B cell (primary cell): Measurements from ENCODE around the gene ANKRD23. TPM values are rescaled to one million over a fixed set of nuclear protein-coding genes. Genes with fewer than 3 reads are reported as not detected.

Experiments used
- ATAC-seq: fragments of 200-7000 bp; cut with Tn5 transposase; one replicate; pipeline ENCODE4 v1.10.0; 2021; ENCODE audit warnings: low read depth, mild to moderate bottlenecking, moderate number of reproducible peaks, moderate library complexity
- CTCF ChIA-PET: fragments of 350-600 bp; sonication (Branson Sonifier 250); formaldehyde crosslinking; loops from one replicate; lab custom pipeline; 2021; ENCODE audit warnings: antibody characterized with exemption, inconsistent platforms; lab: Charles Lee
- POLR2A ChIA-PET: fragments of 350-600 bp; sonication (Branson Sonifier 250); formaldehyde crosslinking; loops from one replicate; lab custom pipeline; 2021; ENCODE audit warnings: antibody characterized with exemption; lab: Charles Lee
- DNase-seq: peaks from one replicate; pipeline ENCODE4 v3.0.0; 2013
- H2AFZ ChIP-seq: 2 replicates; pipeline ENCODE4 v1.6.1; 2012; ENCODE audit warnings: mild to moderate bottlenecking, low read depth, low read length; ENCODE audit not compliant: insufficient read depth, poor library complexity, severe bottlenecking
- H3K27ac ChIP-seq, 2 donors: 1 replicate in 1 of 2; 2 replicates in 1 of 2; pipeline ENCODE4 v1.5.1; 2012 to 2013; ENCODE audit warnings: low read length in 2 of 2, mild to moderate bottlenecking in 2 of 2, moderate library complexity in 1 of 2
- H3K27me3 ChIP-seq, 4 experiments: fragments of 200-600 bp in 1 of 4; sonication (generic) in 1 of 4; replicated peaks in 1 of 4; 1 replicate in 2 of 4; 2 replicates in 2 of 4; pipeline versions ENCODE4 v1.6.1 to v1.7.0; 2013 to 2016; ENCODE audit warnings: low read length in 3 of 4, mild to moderate bottlenecking in 2 of 4, mixed read lengths in 1 of 4, moderate library complexity in 1 of 4; ENCODE audit not compliant: insufficient read depth in 4 of 4, control insufficient read depth in 3 of 4; ENCODE audit errors: control extremely low read depth in 1 of 4
- H3K36me3 ChIP-seq, 2 experiments: replicated peaks in 1 of 2; 1 replicate in 1 of 2; 2 replicates in 1 of 2; pipeline versions ENCODE4 v1.6.1 to v1.7.1; 2013; ENCODE audit warnings: low read length in 1 of 2; ENCODE audit not compliant: insufficient read depth in 2 of 2, control insufficient read depth in 1 of 2; ENCODE audit errors: control extremely low read depth in 1 of 2, extremely low read depth in 1 of 2
- H3K4me1 ChIP-seq, 2 donors: fragments of 200-600 bp in 1 of 2; sonication (generic) in 1 of 2; 1 replicate in 1 of 2; 2 replicates in 1 of 2; pipeline versions ENCODE4 v1.5.1 to v1.6.1; 2013 to 2017; ENCODE audit warnings: low read length in 2 of 2; ENCODE audit not compliant: control insufficient read depth in 2 of 2, insufficient read depth in 2 of 2
- H3K4me2 ChIP-seq: replicated peaks from 2 replicates; pipeline ENCODE3; 2012; ENCODE audit warnings: mild to moderate bottlenecking, low read depth, low read length; ENCODE audit not compliant: poor library complexity, severe bottlenecking
- H3K4me3 ChIP-seq, 5 experiments: fragments of 200-600 bp in 1 of 5; sonication (generic) in 1 of 5; 1 replicate in 3 of 5; 2 replicates in 2 of 5; pipeline versions ENCODE4 v1.5.1 to v1.7.0; 2011 to 2016; ENCODE audit warnings: low read length in 4 of 5, mild to moderate bottlenecking in 4 of 5, low read depth in 2 of 5, control low read depth in 1 of 5, moderate library complexity in 1 of 5; ENCODE audit not compliant: insufficient read depth in 1 of 5; ENCODE audit errors: control extremely low read depth in 1 of 5, extremely low read depth in 1 of 5
- H3K79me2 ChIP-seq: fragments of 200-600 bp; sonication (generic); one replicate; pipeline ENCODE4 v1.6.0; 2016; ENCODE audit warnings: low read length; ENCODE audit not compliant: control insufficient read depth, insufficient read depth
- H3K9ac ChIP-seq: fragments of 200-600 bp; sonication (generic); 2 replicates; pipeline ENCODE4 v1.6.1; 2017; ENCODE audit warnings: mild to moderate bottlenecking, low read length, moderate library complexity
- H3K9me3 ChIP-seq, 3 donors: one replicate each; pipeline versions ENCODE4 v1.6.1 to v1.7.1; 2013; ENCODE audit warnings: low read length in 2 of 3; ENCODE audit not compliant: control insufficient read depth in 2 of 3, insufficient read depth in 1 of 3; ENCODE audit errors: control extremely low read depth in 1 of 3
- H4K20me1 ChIP-seq: 2 replicates; pipeline ENCODE4 v1.6.0; 2012; ENCODE audit warnings: mild to moderate bottlenecking, low read length; ENCODE audit not compliant: insufficient read depth, control insufficient read depth, poor library complexity, severe bottlenecking
- H3K27ac Mint-ChIP-seq: one replicate; pipeline ENCODE4 v1.8.0; 2021; ENCODE audit warnings: mixed read lengths
- H3K27me3 Mint-ChIP-seq: one replicate; pipeline ENCODE4 v1.8.0; 2021; ENCODE audit warnings: mixed read lengths
- H3K4me1 Mint-ChIP-seq: one replicate; pipeline ENCODE4 v1.8.0; 2021; ENCODE audit warnings: mixed read lengths
- H3K4me3 Mint-ChIP-seq: one replicate; pipeline ENCODE4 v1.8.0; 2021; ENCODE audit warnings: mixed read lengths
- H3K9me3 Mint-ChIP-seq: one replicate; pipeline ENCODE4 v1.8.0; 2022; ENCODE audit warnings: mixed read lengths; ENCODE audit not compliant: insufficient read depth
- EZH2 ChIP-seq: IDR thresholded peaks from 2 replicates; pipeline ENCODE4 v1.6.1; 2012; ENCODE audit warnings: borderline replicate concordance, low read depth, mild to moderate bottlenecking, moderate library complexity, low read length; ENCODE audit not compliant: insufficient read depth, poor library complexity, severe bottlenecking
- WGBS: methylation state at CpG from one replicate; pipeline ENCODE4 v1.1.5; 2013; ENCODE audit warnings: missing lambda C conversion rate; ENCODE audit not compliant: insufficient coverage; 5-methylcytosine and 5-hydroxymethylcytosine counted together
- intact Hi-C: fragments of 100-400 bp; cut with micrococcal nuclease; formaldehyde crosslinking; loops from one replicate; pipeline ENCODE4 v1.10.0; 2022
- polyA plus RNA-seq: library from polyadenylated mRNA; depleted of rRNA; stranded (reverse); fragments of >200 nt; gene quantifications from 2 replicates; pipeline ENCODE4 v1.2.3, GENCODE V29; 2012
- total RNA-seq, 2 donors: library from RNA; stranded (reverse); fragments of 120-200 nt in 1 of 2; gene quantifications; 1 replicate in 1 of 2; 2 replicates in 1 of 2; pipeline versions ENCODE4 v1.2.3 to v1.2.4, GENCODE V29; 2013 to 2022
- TF ChIP-seq, protein P1 (sequence below): fragments of 200-600 bp; IDR thresholded peaks from one replicate; pipeline ENCODE4 v1.8.0; 2022; ENCODE audit warnings: antibody characterized with exemption, mild to moderate bottlenecking

ANKRD23 gene
- total and polyA plus RNA-seq, 2 donors (not counting 1 experiment from before 2014, with no cell fraction given) = 8.8 to 11.3 TPM

DNA sequence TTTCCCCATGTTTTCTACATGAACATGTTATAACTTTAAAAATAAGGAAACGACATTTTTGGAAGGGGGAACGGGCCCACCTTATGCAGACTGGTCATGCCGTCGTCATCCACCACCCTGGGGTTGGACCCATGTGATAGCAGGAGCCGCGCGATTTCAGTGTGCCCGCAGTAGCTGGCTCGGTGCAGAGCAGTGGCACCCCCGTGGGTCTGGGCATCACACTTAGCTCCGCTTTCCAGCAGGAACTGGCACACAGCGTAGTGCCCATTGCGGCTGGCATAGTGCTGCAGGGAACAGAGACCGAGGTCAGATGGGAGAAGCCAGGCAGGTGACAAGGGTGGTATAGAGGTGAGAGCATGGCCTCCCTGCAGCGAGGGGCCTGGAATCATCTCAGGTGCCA is 9.5 kb upstream of the ANKRD23 start:
- ChIA-PET CTCF (interaction anchor here (1.1 kb wide), 1 partner anchor 101 kb away, joined by 3 read pairs; no protein-coding TSS in a partner anchor), POLR2A (no interaction called here)
- intact Hi-C loops = no loop called here
- no peak overlapping the region for H3K27ac ChIP-seq
- peaks cover 17% of the 10 kb centered on the region for H3K4me1 Mint-ChIP-seq
- no peaks in the 10 kb centered on the region for H3K9me3 Mint-ChIP-seq
- no peak overlapping the region for H3K4me3 Mint-ChIP-seq
- no peak overlapping the region for H3K9ac ChIP-seq
- peaks cover 6% of the 10 kb centered on the region for H4K20me1 ChIP-seq
- no peaks in the 10 kb centered on the region for H3K27me3 ChIP-seq
- TF ChIP-seq EZH2 = no peak
- TF ChIP-seq, protein P1, sequence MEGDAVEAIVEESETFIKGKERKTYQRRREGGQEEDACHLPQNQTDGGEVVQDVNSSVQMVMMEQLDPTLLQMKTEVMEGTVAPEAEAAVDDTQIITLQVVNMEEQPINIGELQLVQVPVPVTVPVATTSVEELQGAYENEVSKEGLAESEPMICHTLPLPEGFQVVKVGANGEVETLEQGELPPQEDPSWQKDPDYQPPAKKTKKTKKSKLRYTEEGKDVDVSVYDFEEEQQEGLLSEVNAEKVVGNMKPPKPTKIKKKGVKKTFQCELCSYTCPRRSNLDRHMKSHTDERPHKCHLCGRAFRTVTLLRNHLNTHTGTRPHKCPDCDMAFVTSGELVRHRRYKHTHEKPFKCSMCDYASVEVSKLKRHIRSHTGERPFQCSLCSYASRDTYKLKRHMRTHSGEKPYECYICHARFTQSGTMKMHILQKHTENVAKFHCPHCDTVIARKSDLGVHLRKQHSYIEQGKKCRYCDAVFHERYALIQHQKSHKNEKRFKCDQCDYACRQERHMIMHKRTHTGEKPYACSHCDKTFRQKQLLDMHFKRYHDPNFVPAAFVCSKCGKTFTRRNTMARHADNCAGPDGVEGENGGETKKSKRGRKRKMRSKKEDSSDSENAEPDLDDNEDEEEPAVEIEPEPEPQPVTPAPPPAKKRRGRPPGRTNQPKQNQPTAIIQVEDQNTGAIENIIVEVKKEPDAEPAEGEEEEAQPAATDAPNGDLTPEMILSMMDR = no peak
- peaks cover 20% of the 10 kb centered on the region for H3K79me2 ChIP-seq
- H3K27me3 Mint-ChIP-seq = no peaks in the 10 kb centered on the region
- WGBS = over 99% methylated on average over 13 of the region's 15 CpGs
- no peak for ATAC-seq
- H3K4me2 ChIP-seq = no peak overlapping the region
- DNase-seq = no peak
- H3K36me3 ChIP-seq = peaks cover 2 to 33% of the 10 kb centered on the region in 2 experiments
- no peaks in the 10 kb centered on the region for H3K9me3 ChIP-seq
- peaks cover 11 to 12% of the 10 kb centered on the region in 2 donors for H3K4me1 ChIP-seq
- H3K4me3 ChIP-seq = no peak overlapping the region
- H3K27ac Mint-ChIP-seq = no peak overlapping the region
- no peak overlapping the region for H2AFZ ChIP-seq

DNA sequence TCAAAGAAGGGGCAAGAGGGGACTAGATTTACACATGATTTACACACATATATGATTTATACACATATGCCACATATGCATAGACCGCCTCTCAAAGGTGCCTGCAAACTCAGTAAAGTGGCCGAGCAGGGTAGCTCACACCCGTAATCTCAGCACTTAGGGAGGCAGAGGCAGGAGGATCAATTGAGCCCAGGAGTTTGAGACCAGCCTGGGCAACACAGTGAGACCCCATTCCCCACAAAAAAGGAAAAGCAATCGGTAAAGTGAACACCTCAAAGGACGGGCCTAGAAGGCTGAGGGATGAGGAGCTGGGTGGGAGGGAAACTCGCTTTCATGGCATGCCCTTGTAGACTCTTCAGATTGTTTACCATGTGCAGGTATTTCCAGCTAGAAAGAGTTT is 8.8 kb upstream of the ANKRD23 start:
- H3K36me3 ChIP-seq = peaks cover 2 to 39% of the 10 kb centered on the region in 2 experiments
- WGBS = 100% methylated on average over 2 of the region's 6 CpGs
- CTCF ChIA-PET = interaction anchor here (1.1 kb wide), 1 partner anchor 101 kb away, joined by 3 read pairs; no protein-coding TSS in a partner anchor
- H3K4me3 ChIP-seq = no peak overlapping the region
- POLR2A ChIA-PET = interaction anchor here (0.7 kb wide), 1 partner anchor 50 kb away, joined by 7 read pairs; no protein-coding TSS in a partner anchor
- H3K9me3 ChIP-seq = no peaks in the 10 kb centered on the region
- Mint-ChIP-seq H3K9me3 (no peaks in the 10 kb centered on the region), H3K27ac (no peak overlapping the region), H3K4me3 (no peak overlapping the region), H3K27me3 (no peaks in the 10 kb centered on the region), H3K4me1 (peaks cover 15% of the 10 kb centered on the region)
- H3K4me1 ChIP-seq = peaks cover 11 to 12% of the 10 kb centered on the region in 2 donors
- no peak overlapping the region for H3K9ac ChIP-seq
- peaks cover 6% of the 10 kb centered on the region for H4K20me1 ChIP-seq
- no peak overlapping the region for H3K4me2 ChIP-seq
- no peaks in the 10 kb centered on the region for H3K27me3 ChIP-seq
- DNase-seq (no peak), ATAC-seq (no peak)
- intact Hi-C loops = no loop called here
- no peak overlapping the region for H3K27ac ChIP-seq
- TF ChIP-seq EZH2 = no peak
- H3K79me2 ChIP-seq = peaks cover 20% of the 10 kb centered on the region
- H2AFZ ChIP-seq = no peak overlapping the region
